Ovary (tissue), 3 donors: ENCODE measurements around the gene EXOC7.

ENCODE experiments used
- CTCF ChIP-seq, 3 donors: fragments of 450-650 bp in 2 of 3; fragments of 200-600 bp in 1 of 3; IDR thresholded peaks; one replicate each; pipeline versions ENCODE4 v1.5.1 to v1.8.0; 2016 to 2022; ENCODE audit warnings: antibody characterized with exemption in 3 of 3, mild to moderate bottlenecking in 1 of 3
- EP300 ChIP-seq: sonication (generic); formaldehyde crosslinking; IDR thresholded peaks from one replicate; pipeline ENCODE4 v1.6.1; 2017; ENCODE audit warnings: antibody characterized with exemption
- donor health status: DM: no; HTN: no; CAD: no.

GRCh38 chr17:76139801-76140660, 36.4 kb upstream of the EXOC7 start:
- TF ChIP-seq CTCF (IDR thresholded peaks at IDR 0.05) (no peak), EP300 (no peak)
